Natural killer cell treated with Interleukin-12 subunit alpha and Interleukin-12 subunit beta and Interleukin-15 and Interleukin-18, amount 100 ng/mL, for 72 hours (primary cell): ENCODE measurements around the gene EPG5. TPM values are rescaled to one million over a fixed set of nuclear protein-coding genes. Genes with fewer than 3 reads are reported as not detected.
"Not testable (repeated sequence)": the region's sequence is repeated elsewhere in the genome, so short reads cannot be mapped to it uniquely, and the experiment has no call there.

Experiments used
- ATAC-seq, 2 donors: fragments of 150-1000 bp; cut with Tn5 transposase in 1 of 2; sonication (Bioruptor Pico), chemical (Tn5 transposase) in 1 of 2; 2 replicates each; pipeline ENCODE4 v1.10.0; 2021
- DNase-seq: peaks from one replicate; pipeline ENCODE4 v3.0.0; 2022; ENCODE audit warnings: low spot score
- H3K27ac Mint-ChIP-seq, 2 donors: 1 replicate in 1 of 2; 2 replicates in 1 of 2; pipeline ENCODE4 v1.8.0; 2022; ENCODE audit warnings: mixed read lengths in 2 of 2, mild to moderate bottlenecking in 1 of 2, moderate library complexity in 1 of 2
- H3K27me3 Mint-ChIP-seq, 2 donors: 1 replicate in 1 of 2; 2 replicates in 1 of 2; pipeline ENCODE4 v1.8.0; 2022; ENCODE audit warnings: mixed read lengths in 2 of 2
- H3K36me3 Mint-ChIP-seq: one replicate; pipeline ENCODE4 v1.8.0; 2022; ENCODE audit warnings: mixed read lengths
- H3K4me1 Mint-ChIP-seq, 2 donors: 1 replicate in 1 of 2; 2 replicates in 1 of 2; pipeline ENCODE4 v1.8.0; 2022; ENCODE audit warnings: low read depth in 2 of 2, mixed read lengths in 2 of 2, mild to moderate bottlenecking in 1 of 2
- H3K4me3 Mint-ChIP-seq: one replicate; pipeline ENCODE4 v1.8.0; 2022; ENCODE audit warnings: mixed read lengths
- H3K9me3 Mint-ChIP-seq: 2 replicates; pipeline ENCODE4 v1.8.0; 2022; ENCODE audit warnings: mixed read lengths
- total RNA-seq, 2 donors: library from RNA; stranded (reverse); gene quantifications; one replicate each; pipeline ENCODE4 v1.2.3, GENCODE V29; 2022

EPG5 gene
- total RNA-seq, 2 donors from 2014 or later: 38.8 to 48.9 TPM

- peaks cover 50 to 55% of the 10 kb centered on the region in 2 donors for H3K4me1 Mint-ChIP-seq
These were observed 4.7 kb downstream of the EPG5 start for GRCh38 chr18:45962461-45962860.

DNA sequence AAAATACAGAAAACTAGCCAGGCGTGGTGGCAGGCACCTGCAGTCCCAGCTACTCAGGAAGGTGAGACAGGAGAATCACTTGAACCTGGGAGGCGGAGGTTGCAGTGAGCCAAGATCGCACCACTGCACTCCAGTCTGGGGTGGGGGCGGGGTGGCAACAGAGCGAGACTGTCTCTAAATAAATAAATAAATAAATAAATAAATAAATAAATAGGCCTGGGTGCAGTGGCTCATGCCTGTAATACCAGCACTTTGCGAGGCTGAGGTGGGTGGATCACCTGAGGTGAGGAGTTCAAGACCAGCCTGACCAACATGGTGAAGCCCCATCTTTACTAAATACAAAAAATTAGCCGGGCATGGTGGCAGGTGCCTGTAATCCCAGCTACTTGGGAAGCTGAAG is 7.6 kb downstream of the EPG5 start:
- ATAC-seq, H3K27ac Mint-ChIP-seq, H3K9me3 Mint-ChIP-seq, DNase-seq, H3K4me3 Mint-ChIP-seq, H3K27me3 Mint-ChIP-seq: not testable (repeated sequence)
- peaks cover 27% of the 10 kb centered on the region for H3K36me3 Mint-ChIP-seq
- peaks cover 39 to 47% of the 10 kb centered on the region in 2 donors for H3K4me1 Mint-ChIP-seq

More at GRCh38 chr18:45962461-45962860, 4.7 kb downstream of the EPG5 start:
- H3K27me3 Mint-ChIP-seq: no peaks in the 10 kb centered on the region
- H3K9me3 Mint-ChIP-seq: no peaks in the 10 kb centered on the region
- ATAC-seq (peak in 1 of 2 donors; percentile 39), DNase-seq (peak; percentile 68)
- H3K27ac Mint-ChIP-seq: peak overlapping the region; percentile 81 to 93
- peak overlapping the region; percentile 52 for H3K4me3 Mint-ChIP-seq
- H3K36me3 Mint-ChIP-seq: peaks cover 18% of the 10 kb centered on the region

DNA sequence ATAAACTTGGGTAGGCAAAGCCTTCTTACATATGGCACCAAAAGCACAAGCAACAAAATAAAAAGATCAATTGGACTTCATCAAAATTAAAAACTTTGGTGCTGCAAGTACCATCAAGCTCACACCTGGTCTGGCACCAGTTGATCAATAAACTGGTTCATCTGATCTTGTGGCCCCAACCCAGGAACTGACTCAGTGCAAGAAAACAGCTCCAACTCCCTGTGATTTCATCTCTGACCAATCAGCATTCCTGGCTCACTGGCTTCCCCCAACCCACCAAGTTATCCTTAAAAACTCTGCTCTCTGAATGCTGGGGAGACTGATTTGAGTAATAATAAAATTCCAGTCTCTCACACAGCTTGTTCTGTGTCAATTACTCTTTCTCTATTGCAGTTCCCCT is 8.4 kb downstream of the EPG5 start:
- peaks cover 42 to 52% of the 10 kb centered on the region in 2 donors for H3K4me1 Mint-ChIP-seq
- no peaks in the 10 kb centered on the region for H3K27me3 Mint-ChIP-seq
- ATAC-seq (no peak), DNase-seq (no peak)
- H3K36me3 Mint-ChIP-seq: peaks cover 34% of the 10 kb centered on the region
- no peaks in the 10 kb centered on the region for H3K9me3 Mint-ChIP-seq
- no peak overlapping the region for H3K4me3 Mint-ChIP-seq
- H3K27ac Mint-ChIP-seq: no peak overlapping the region

DNA sequence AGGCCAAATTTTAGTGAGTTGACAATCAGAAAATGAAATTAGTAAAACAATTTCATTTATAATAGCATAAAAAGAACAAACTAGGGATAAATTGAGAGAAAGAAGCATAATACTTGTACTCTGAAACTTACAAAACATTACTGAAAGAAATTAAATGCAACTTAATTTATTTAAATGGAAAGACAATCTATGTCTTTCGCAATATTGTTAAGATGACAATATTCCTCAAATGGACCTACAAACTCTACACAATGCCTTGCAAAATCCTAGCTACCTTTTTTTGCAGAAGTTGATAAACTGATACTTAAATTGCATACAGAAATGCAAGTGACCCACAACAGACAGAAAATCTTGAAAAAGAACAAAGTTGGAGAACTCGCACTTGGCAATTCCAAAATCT is 9.1 kb downstream of the EPG5 start:
- H3K27ac Mint-ChIP-seq: peak overlapping the region in 1 of 2 donors; percentile 36
- DNase-seq (no peak), ATAC-seq (no peak)
- no peaks in the 10 kb centered on the region for H3K27me3 Mint-ChIP-seq
- peaks cover 36% of the 10 kb centered on the region for H3K36me3 Mint-ChIP-seq
- no peaks in the 10 kb centered on the region for H3K9me3 Mint-ChIP-seq
- H3K4me1 Mint-ChIP-seq: peaks cover 41 to 52% of the 10 kb centered on the region in 2 donors
- no peak overlapping the region for H3K4me3 Mint-ChIP-seq

DNA sequence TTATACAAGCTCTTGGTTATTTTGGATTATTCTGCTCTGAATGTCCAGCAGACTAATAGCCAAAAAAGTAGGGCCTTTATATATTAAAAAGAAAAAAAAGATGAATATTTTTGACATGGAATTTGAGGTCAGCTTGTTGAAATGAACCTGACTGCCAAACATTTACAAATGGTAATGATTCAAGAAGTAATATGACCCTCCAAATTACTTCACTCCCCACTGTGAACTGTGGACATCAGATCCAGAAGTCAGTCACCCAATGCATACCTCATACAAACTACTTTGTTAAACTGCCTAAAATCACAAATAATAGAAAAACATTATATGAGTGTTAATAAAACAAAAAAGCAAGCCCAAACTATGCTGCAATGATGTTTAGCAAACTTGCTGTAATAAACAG is 10.0 kb downstream of the EPG5 start:
- ATAC-seq (no peak), DNase-seq (no peak)
- H3K9me3 Mint-ChIP-seq: no peaks in the 10 kb centered on the region
- no peak overlapping the region for H3K27ac Mint-ChIP-seq
- peaks cover 35 to 51% of the 10 kb centered on the region in 2 donors for H3K4me1 Mint-ChIP-seq
- peaks cover 41% of the 10 kb centered on the region for H3K36me3 Mint-ChIP-seq
- no peak overlapping the region for H3K4me3 Mint-ChIP-seq
- no peaks in the 10 kb centered on the region for H3K27me3 Mint-ChIP-seq

DNA sequence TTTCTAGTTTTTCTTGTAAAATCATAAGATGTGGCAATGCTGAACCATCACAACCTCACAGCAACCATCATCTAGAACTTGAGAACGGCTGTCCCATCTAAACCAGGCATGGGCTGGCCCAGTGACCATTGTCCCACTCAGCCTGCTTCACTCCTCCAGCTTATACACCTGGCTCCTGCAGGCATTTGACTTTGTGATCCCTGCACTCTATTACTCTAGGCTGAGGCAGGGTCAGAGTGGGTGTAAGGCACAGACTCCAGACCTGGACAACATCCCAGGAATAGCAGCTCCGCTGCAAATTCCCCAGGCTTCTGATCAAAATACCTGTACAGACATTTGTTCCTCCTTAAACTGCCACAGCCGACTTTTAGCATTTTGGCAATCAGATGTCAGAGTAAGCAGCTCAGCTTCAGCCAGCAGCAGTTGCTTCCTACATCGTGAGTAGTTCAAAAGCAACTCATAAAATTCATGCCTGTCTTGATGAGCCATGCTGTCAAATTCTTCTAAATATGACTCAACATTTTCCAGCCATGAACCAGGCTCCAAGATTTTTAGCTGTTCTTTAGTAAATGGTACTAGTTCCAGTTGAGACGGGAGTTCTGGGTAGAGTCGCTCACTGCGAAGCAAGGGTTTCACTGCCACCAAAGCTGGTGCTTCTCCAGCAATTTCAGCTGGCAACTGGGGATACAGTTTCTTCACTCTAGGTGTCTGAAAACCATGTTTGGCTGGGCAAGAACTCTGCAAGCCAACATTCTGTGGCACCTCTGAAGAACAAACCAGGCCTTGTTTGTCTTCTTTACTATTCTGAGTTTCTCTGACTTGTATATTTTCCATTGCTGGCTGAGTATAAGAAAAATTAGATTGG is 12.8 kb downstream of the EPG5 start:
- Mint-ChIP-seq H3K9me3 (no peaks in the 10 kb centered on the region), H3K27ac (no peak overlapping the region), H3K36me3 (peaks cover 57% of the 10 kb centered on the region), H3K4me1 (peaks cover 32 to 44% of the 10 kb centered on the region in 2 donors), H3K4me3 (no peak overlapping the region), H3K27me3 (no peaks in the 10 kb centered on the region)
- DNase-seq: no peak
- ATAC-seq: no peak

GRCh38 chr18:45951016-45951714 is 16.0 kb downstream of the EPG5 start:
- Mint-ChIP-seq H3K27ac (peak overlapping the region; percentile 57 to 83), H3K9me3 (no peaks in the 10 kb centered on the region), H3K27me3 (no peaks in the 10 kb centered on the region), H3K36me3 (peaks cover 81% of the 10 kb centered on the region), H3K4me1 (peaks cover 28 to 33% of the 10 kb centered on the region in 2 donors), H3K4me3 (peak overlapping the region; percentile 27)
- peak in 1 of 2 donors; percentile 50 for ATAC-seq
- no peak for DNase-seq

GRCh38 chr18:45945669-45946068 is 21.5 kb downstream of the EPG5 start:
- peaks cover 67% of the 10 kb centered on the region for H3K36me3 Mint-ChIP-seq
- no peak overlapping the region for H3K27ac Mint-ChIP-seq
- ATAC-seq: no peak
- no peaks in the 10 kb centered on the region for H3K27me3 Mint-ChIP-seq
- H3K9me3 Mint-ChIP-seq: no peaks in the 10 kb centered on the region
- no peak for DNase-seq
- H3K4me3 Mint-ChIP-seq: no peak overlapping the region
- H3K4me1 Mint-ChIP-seq: peaks cover 8 to 17% of the 10 kb centered on the region in 2 donors

- Mint-ChIP-seq H3K27ac (peak overlapping the region; percentile 33 to 75), H3K36me3 (peaks cover 53% of the 10 kb centered on the region), H3K4me1 (peaks cover 40 to 45% of the 10 kb centered on the region in 2 donors), H3K9me3 (no peaks in the 10 kb centered on the region), H3K4me3 (peak overlapping the region; percentile 10), H3K27me3 (no peaks in the 10 kb centered on the region)
- DNase-seq (no peak), ATAC-seq (no peak)
These were observed 26.4 kb downstream of the EPG5 start for GRCh38 chr18:45940724-45941123.

- Mint-ChIP-seq H3K27me3 (no peaks in the 10 kb centered on the region), H3K4me1 (peaks cover 44 to 46% of the 10 kb centered on the region in 2 donors), H3K9me3 (no peaks in the 10 kb centered on the region), H3K36me3 (peaks cover 43% of the 10 kb centered on the region), H3K4me3 (peak overlapping the region; percentile 82), H3K27ac (peak overlapping the region; percentile 75 to 85)
- ATAC-seq (no peak), DNase-seq (no peak)
These were observed 27.9 kb downstream of the EPG5 start for GRCh38 chr18:45939236-45939635.

DNA sequence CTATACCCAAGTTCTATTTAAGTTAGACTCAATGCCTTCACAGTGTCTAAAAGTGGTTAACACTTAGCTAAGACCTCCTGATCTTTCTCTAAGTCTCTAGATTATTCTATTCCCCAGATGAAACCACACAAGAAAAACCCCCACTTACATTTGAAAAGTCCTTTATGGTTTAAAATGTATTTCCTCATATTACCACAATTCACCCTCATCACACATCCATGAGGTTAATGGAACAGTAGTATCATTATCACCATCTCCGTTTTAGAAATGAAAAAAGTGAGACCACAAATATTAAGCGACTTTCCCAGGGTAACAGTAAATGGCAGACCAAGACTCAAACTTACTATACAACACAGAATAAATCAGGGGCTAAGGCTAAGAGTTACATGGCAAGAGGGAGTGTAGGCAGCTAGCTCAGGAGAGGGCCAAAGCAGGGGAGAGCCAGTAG is 28.6 kb downstream of the EPG5 start:
- no peaks in the 10 kb centered on the region for H3K9me3 Mint-ChIP-seq
- peaks cover 38% of the 10 kb centered on the region for H3K36me3 Mint-ChIP-seq
- peak overlapping the region; percentile 82 for H3K4me3 Mint-ChIP-seq
- H3K27ac Mint-ChIP-seq: peak overlapping the region; percentile 75 to 85
- no peak for DNase-seq
- ATAC-seq: peak; percentile 95 to 96
- H3K4me1 Mint-ChIP-seq: peaks cover 44 to 46% of the 10 kb centered on the region in 2 donors
- H3K27me3 Mint-ChIP-seq: no peaks in the 10 kb centered on the region

DNA sequence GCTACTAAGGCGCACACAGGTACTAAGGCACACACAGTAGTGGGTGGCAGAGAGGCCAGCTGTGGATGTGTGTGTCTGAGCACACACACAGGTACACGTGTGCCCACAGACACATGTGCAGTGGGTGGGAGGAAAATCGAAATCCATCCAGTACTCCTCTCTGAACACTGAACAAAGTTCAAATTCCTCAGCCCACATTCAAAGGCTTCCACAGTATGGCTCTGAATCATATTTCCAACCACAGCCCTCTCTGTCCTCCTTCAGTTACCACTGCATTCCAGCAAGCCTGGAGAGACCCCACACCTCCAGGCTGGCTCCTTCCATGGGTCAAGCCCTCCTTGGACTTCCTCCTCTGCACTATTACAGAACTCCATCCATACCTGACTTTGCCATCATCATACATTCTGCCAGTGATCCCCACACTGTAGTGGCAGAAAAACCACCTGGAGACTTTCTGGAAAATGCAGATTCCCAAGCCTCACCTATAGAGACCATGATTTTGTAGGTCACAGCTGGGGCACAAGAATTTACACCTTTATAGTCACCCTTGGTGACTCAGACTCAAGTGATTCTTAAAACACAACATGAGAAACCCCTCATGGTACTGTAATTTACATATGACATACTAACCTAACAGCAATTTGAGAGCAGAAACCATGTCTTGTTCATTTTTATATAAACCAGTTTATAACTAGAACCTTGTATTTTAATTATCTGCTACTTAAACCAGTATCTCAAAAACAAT is 31.4 kb downstream of the EPG5 start:
- H3K27me3 Mint-ChIP-seq: no peaks in the 10 kb centered on the region
- H3K9me3 Mint-ChIP-seq: no peaks in the 10 kb centered on the region
- peaks cover 40 to 41% of the 10 kb centered on the region in 2 donors for H3K4me1 Mint-ChIP-seq
- ATAC-seq: peak in 1 of 2 donors; percentile 37
- H3K27ac Mint-ChIP-seq: peak overlapping the region; percentile 40 to 81
- H3K36me3 Mint-ChIP-seq: peaks cover 32% of the 10 kb centered on the region
- DNase-seq: no peak
- H3K4me3 Mint-ChIP-seq: peak overlapping the region; percentile 38

DNA sequence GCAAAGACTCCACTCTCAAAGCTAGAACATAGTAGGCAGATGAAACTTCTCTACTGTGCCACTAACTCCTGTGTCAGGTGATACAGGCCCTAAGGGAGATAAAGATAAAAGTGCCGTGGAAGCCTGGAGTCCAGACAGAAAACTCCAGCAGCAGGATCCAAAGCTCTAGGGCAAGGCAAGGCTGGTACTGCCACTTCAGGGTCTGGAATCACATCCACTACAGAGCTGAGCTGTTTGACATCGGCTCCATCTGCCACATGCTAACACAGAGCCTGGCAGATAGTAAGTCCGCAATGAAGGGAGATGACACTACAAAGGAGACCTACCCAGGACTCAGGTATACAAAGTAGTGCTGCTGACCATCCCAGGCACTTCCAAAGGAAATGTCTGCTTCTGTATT is 34.4 kb downstream of the EPG5 start:
- DNase-seq (no peak), ATAC-seq (no peak)
- H3K27ac Mint-ChIP-seq: peak overlapping the region in 1 of 2 donors; percentile 58
- peaks cover 9 to 12% of the 10 kb centered on the region in 2 donors for H3K4me1 Mint-ChIP-seq
- no peaks in the 10 kb centered on the region for H3K9me3 Mint-ChIP-seq
- no peaks in the 10 kb centered on the region for H3K27me3 Mint-ChIP-seq
- H3K36me3 Mint-ChIP-seq: peaks cover 8% of the 10 kb centered on the region
- H3K4me3 Mint-ChIP-seq: no peak overlapping the region
